Measurements from ENCODE around the gene RNASE1.
"Not testable (repeated sequence)": the region's sequence is repeated elsewhere in the genome, so short reads cannot be mapped to it uniquely, and the experiment has no call there.

Gene RNASE1

DNA sequence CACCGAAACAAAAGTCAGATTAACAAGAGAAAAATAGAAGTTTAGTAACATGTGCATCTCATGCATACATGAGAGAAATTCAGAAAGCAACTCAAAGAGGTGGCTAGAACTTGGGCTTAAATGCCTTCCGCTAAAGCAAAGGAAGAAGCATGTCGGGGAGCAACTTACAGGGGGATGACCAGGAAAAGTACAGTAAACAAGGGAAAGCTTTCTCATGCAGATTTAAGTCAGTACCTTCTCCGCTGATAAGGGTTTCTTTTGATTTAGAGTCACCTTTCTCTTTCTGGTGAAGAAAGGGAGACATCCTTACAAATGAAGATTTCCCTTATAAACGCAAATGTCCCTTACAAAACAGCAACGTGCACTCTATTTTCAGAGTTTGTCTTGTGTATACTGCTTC is 27.6 kb downstream of the RNASE1 start:
- no peak overlapping the region for H3K4me3 ChIP-seq (replicated peaks in 1 of 2; ENCODE audit: low read depth in 2 of 2, low read length in 2 of 2)
- DNase-seq (ENCODE audit: low read depth in 2 of 2), result no peak
- TF ChIP-seq, protein P1, sequence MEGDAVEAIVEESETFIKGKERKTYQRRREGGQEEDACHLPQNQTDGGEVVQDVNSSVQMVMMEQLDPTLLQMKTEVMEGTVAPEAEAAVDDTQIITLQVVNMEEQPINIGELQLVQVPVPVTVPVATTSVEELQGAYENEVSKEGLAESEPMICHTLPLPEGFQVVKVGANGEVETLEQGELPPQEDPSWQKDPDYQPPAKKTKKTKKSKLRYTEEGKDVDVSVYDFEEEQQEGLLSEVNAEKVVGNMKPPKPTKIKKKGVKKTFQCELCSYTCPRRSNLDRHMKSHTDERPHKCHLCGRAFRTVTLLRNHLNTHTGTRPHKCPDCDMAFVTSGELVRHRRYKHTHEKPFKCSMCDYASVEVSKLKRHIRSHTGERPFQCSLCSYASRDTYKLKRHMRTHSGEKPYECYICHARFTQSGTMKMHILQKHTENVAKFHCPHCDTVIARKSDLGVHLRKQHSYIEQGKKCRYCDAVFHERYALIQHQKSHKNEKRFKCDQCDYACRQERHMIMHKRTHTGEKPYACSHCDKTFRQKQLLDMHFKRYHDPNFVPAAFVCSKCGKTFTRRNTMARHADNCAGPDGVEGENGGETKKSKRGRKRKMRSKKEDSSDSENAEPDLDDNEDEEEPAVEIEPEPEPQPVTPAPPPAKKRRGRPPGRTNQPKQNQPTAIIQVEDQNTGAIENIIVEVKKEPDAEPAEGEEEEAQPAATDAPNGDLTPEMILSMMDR (IDR thresholded peaks at IDR 0.05; ENCODE audit: low read depth, low read length), result no peak

DNA sequence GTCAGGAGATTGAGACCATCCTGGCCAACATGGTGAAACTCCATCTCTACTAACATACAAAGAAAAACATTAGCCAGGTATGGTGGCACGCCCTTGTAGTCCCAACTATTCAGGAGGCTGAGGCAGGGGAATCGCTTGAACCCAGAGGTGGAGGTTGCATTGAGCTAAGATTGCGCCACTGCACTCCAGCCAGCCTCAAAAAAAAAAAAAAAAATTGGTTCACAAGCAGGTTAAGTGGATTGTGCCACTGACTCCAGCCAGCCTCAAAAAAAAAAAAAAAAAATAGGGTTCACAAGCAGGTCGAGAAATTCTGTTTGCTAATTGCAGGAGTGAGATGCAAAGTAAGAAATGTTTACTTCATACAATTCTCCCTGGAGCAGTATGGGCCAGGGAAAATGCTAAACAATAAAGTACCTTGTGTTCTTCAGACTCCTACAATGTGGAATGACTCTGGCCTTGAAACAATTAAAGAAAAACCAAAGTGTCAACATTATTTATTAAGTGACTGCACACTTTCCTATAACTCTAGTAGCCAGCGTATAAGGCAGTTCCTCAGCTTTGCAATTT is 28.3 kb downstream of the RNASE1 start:
- no peak overlapping the region for H3K4me3 ChIP-seq (replicated peaks in 1 of 2; ENCODE audit: low read depth in 2 of 2, low read length in 2 of 2)
- TF ChIP-seq, protein P1 (IDR thresholded peaks at IDR 0.05; ENCODE audit: low read depth, low read length), result no peak
- no peak for DNase-seq (ENCODE audit: low read depth in 2 of 2)

DNA sequence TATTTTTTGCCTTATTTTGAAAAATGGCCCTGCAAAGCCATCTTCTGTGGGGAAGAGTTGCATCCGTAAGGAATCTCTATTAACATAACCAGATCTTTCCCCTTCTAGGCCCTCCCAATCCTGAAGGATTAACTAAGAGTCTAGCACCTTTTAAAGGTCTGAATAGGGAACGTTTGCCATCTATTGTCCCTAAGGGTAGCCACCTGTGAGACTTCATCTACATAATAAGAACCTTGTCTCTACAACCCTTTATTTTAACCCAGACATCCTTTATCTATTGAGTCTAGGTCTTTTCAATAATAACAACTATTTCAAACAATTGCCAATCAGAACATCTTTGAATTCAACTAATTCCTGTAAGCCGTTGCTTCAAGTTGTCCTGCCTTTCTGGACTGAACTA is 30.0 kb downstream of the RNASE1 start:
- no peak for DNase-seq (ENCODE audit: low read depth in 2 of 2)
- no peak overlapping the region for H3K4me3 ChIP-seq (replicated peaks in 1 of 2; ENCODE audit: low read depth in 2 of 2, low read length in 2 of 2)
- TF ChIP-seq, protein P1 (IDR thresholded peaks at IDR 0.05; ENCODE audit: low read depth, low read length), result no peak

DNA sequence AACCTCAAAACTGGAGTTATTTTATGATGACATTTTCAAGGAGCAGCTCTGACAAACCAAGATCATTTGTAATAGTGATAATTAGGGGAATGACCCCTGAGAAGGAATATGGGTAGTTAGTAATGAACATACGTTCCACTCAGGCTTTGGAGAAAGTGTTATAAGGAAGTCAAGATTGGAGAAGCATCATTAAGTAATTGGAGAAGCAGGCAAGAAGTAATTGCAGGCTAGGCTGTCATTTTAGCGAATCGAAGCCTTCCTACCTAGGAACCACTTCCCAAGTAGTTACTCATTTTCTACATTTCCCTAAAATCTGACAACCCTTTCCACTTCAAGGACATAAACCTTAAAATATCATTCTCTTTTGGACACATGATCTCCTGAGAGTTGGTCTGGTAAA is 33.2 kb downstream of the RNASE1 start:
- no peak for DNase-seq (ENCODE audit: low read depth in 2 of 2)
- TF ChIP-seq, protein P1 (IDR thresholded peaks at IDR 0.05; ENCODE audit: low read depth, low read length), result no peak
- H3K4me3 ChIP-seq (replicated peaks in 1 of 2; ENCODE audit: low read depth in 2 of 2, low read length in 2 of 2), result no peak overlapping the region

DNA sequence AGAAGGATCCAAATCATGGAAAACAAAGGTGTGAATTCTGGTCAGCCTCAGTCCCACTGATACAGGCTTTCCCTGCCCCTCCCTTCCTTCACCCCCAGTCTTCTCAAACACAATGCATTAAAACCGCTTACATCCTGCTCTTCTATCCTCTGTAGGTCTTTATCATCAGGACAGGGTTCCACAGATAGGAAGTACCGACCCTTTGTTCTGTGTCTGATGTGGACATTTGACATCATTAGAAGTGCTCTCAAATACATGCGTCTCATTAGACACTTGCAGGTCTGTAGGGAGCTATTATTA is 34.1 kb downstream of the RNASE1 start:
- TF ChIP-seq, protein P1 (IDR thresholded peaks at IDR 0.05; ENCODE audit: low read depth, low read length), result no peak
- DNase-seq (ENCODE audit: low read depth in 2 of 2), result no peak
- H3K4me3 ChIP-seq (replicated peaks in 1 of 2; ENCODE audit: low read depth in 2 of 2, low read length in 2 of 2), result no peak overlapping the region

DNA sequence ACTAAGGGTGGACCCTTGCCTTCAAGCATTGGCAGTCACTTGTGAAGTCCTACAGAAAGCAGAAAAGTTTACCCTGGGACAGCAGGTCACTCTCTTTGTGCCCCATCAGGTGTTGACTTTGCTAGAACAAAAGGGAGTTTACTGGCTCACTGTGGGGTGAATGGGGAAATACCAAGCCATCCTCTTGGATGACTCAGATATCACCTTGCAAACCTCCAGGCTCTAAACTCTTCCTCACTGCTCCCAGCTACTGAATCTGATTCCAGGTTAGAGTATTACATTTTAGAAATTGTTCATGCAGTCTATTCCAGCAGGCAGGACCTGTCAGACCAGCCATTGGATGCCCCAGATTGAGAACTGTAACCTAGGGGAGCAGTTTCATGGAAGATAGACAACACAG is 41.7 kb downstream of the RNASE1 start:
- H3K4me3 ChIP-seq (replicated peaks in 1 of 2; ENCODE audit: low read depth in 2 of 2, low read length in 2 of 2), result no peak overlapping the region
- TF ChIP-seq, protein P1 (IDR thresholded peaks at IDR 0.05; ENCODE audit: low read depth, low read length), result no peak
- no peak for DNase-seq (ENCODE audit: low read depth in 2 of 2)

DNA sequence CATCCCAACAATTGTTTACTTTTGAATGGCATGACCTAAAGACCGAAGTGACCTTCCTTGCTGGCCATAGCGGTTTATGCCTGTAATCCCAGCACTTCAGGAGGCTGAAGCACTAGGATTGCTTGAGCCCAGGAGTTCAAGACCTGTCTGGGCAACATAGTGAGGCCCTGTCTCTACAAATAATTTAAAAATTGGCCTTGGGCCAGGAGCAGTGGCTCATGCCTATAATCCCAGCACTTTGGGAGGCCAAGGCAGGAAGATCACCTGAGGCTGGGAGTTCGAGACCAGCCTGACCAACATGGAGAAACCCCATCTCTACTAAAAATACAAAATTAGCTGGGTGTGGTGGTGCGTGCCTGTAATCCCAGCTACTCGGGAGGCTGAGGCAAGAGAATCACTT is 43.2 kb downstream of the RNASE1 start:
- H3K4me3 ChIP-seq (replicated peaks in 1 of 2; ENCODE audit: low read depth in 2 of 2, low read length in 2 of 2); DNase-seq (ENCODE audit: low read depth in 2 of 2): not testable (repeated sequence)

All from cardiac fibroblast (primary cell).